H1 (cell line): ENCODE results near the gene HSPA6. TPM values are rescaled to one million over a fixed set of nuclear protein-coding genes. Genes with fewer than 3 reads are reported as not detected.
"Not testable (repeated sequence)": the region's sequence is repeated elsewhere in the genome, so short reads cannot be mapped to it uniquely, and the experiment has no call there.

Source experiments
- CTCF ChIA-PET: fragments of 300-600 bp; sonication (Branson Sonifier 250); formaldehyde crosslinking; loops from one replicate; lab custom pipeline; 2021; ENCODE audit not compliant: partially characterized antibody; lab: Charles Lee
- POLR2A ChIA-PET: fragments of 300-600 bp; sonication (Branson Sonifier 250); formaldehyde crosslinking; loops from one replicate; lab custom pipeline; 2021; ENCODE audit warnings: inconsistent platforms; ENCODE audit not compliant: partially characterized antibody; lab: Charles Lee
- DNase-seq, 2 experiments: peaks; one replicate each; pipeline versions ENCODE4 v3.0.0 to v3.0.0-alpha.2; 2010 to 2022; ENCODE audit warnings: low spot score in 2 of 2, low read depth in 1 of 2, mixed read lengths in 1 of 2
- FAIRE-seq: peaks from 2 replicates; lab custom pipeline; 2011; peaks lifted over from hg19 to GRCh38; lab: Jason Lieb, UNC
- H2AFZ ChIP-seq: 2 replicates; pipeline ENCODE4 v1.8.1; 2012; ENCODE audit warnings: low read length, inconsistent platforms
- H2AK5ac ChIP-seq: 2 replicates; pipeline ENCODE4 v1.6.1; 2013; ENCODE audit warnings: low read depth, low read length
- H2BK120ac ChIP-seq: replicated peaks from 2 replicates; pipeline ENCODE3; 2013; ENCODE audit warnings: low read depth, low read length, inconsistent platforms
- H2BK12ac ChIP-seq: 2 replicates; pipeline ENCODE4 v1.6.1; 2013; ENCODE audit warnings: low read depth, low read length
- H2BK15ac ChIP-seq: 2 replicates; pipeline ENCODE4 v1.6.1; 2013; ENCODE audit warnings: low read length
- H2BK20ac ChIP-seq: 2 replicates; pipeline ENCODE4 v1.6.1; 2013; ENCODE audit warnings: low read length
- H2BK5ac ChIP-seq: 2 replicates; pipeline ENCODE4 v1.6.1; 2013; ENCODE audit warnings: low read depth, low read length
- H3K14ac ChIP-seq: 2 replicates; pipeline ENCODE4 v1.6.1; 2013; ENCODE audit warnings: inconsistent platforms; ENCODE audit not compliant: insufficient read length
- H3K18ac ChIP-seq: 2 replicates; pipeline ENCODE4 v1.6.1; 2013; ENCODE audit warnings: low read length; ENCODE audit errors: extremely low read depth
- H3K23ac ChIP-seq: 2 replicates; pipeline ENCODE4 v1.6.1; 2013; ENCODE audit warnings: inconsistent platforms; ENCODE audit not compliant: insufficient read length
- H3K23me2 ChIP-seq: 2 replicates; pipeline ENCODE4 v1.6.1; 2013; ENCODE audit warnings: low read depth, low read length
- H3K27ac ChIP-seq: 2 replicates; pipeline ENCODE4 v1.6.1; 2011; ENCODE audit warnings: low read depth, low read length, inconsistent platforms
- H3K27me3 ChIP-seq, 4 experiments: replicated peaks in 1 of 4; 1 replicate in 1 of 4; 2 replicates in 3 of 4; pipeline versions ENCODE4 v1.6.1 to v1.8.1; 2011 to 2013; ENCODE audit warnings: low read length in 3 of 4, mild to moderate bottlenecking in 3 of 4, inconsistent platforms in 2 of 4, mixed read lengths in 2 of 4, moderate library complexity in 1 of 4; ENCODE audit not compliant: control insufficient read depth in 3 of 4, insufficient read depth in 3 of 4; ENCODE audit errors: extremely low read depth in 1 of 4
- H3K36me3 ChIP-seq, 4 experiments: 2 replicates each; pipeline versions ENCODE4 v1.6.1 to v1.8.1; 2011 to 2013; ENCODE audit warnings: mild to moderate bottlenecking in 4 of 4, low read length in 3 of 4, moderate library complexity in 2 of 4, control low read depth in 1 of 4, inconsistent platforms in 1 of 4; ENCODE audit not compliant: insufficient read depth in 4 of 4, control insufficient read depth in 2 of 4
- H3K4ac ChIP-seq: replicated peaks from 2 replicates; pipeline ENCODE3; 2013; ENCODE audit warnings: low read length, low read depth, mixed read lengths, inconsistent platforms; ENCODE audit not compliant: insufficient read length
- H3K4me1 ChIP-seq, 4 experiments: replicated peaks in 1 of 4; 1 replicate in 1 of 4; 2 replicates in 3 of 4; pipeline versions ENCODE4 v1.6.1 to v1.8.1; 2011 to 2013; ENCODE audit warnings: low read length in 3 of 4, inconsistent platforms in 2 of 4, mixed read lengths in 1 of 4; ENCODE audit not compliant: insufficient read depth in 4 of 4, control insufficient read depth in 3 of 4
- H3K4me2 ChIP-seq, 2 experiments: 2 replicates each; pipeline versions ENCODE4 v1.6.1 to v1.8.1; 2011 to 2013; ENCODE audit warnings: low read depth in 2 of 2, low read length in 2 of 2, control low read depth in 1 of 2, inconsistent platforms in 1 of 2, mild to moderate bottlenecking in 1 of 2; ENCODE audit not compliant: insufficient read depth in 1 of 2
- H3K4me3 ChIP-seq, 4 experiments: fragments of 200-600, 300-600 bp in 1 of 4; sonication (generic), shearing (Covaris generic), sonication (Bioruptor Twin) in 1 of 4; 2 replicates each; pipeline versions ENCODE4 v1.5.1 to v1.8.1; 2011 to 2016; ENCODE audit warnings: low read length in 4 of 4, low read depth in 3 of 4, control low read depth in 2 of 4, inconsistent platforms in 2 of 4, mild to moderate bottlenecking in 2 of 4, mixed read lengths in 1 of 4, moderate library complexity in 1 of 4; ENCODE audit not compliant: insufficient read depth in 2 of 4; ENCODE audit errors: extremely low read depth in 1 of 4
- H3K56ac ChIP-seq: replicated peaks from 2 replicates; pipeline ENCODE3; 2013; ENCODE audit warnings: low read depth, mild to moderate bottlenecking, mixed read lengths, low read length, inconsistent platforms; ENCODE audit not compliant: insufficient read length
- H3K79me1 ChIP-seq: 2 replicates; pipeline ENCODE4 v1.6.1; 2013; ENCODE audit warnings: low read depth, low read length, control low read depth
- H3K79me2 ChIP-seq, 2 experiments: 2 replicates each; pipeline versions ENCODE4 v1.6.1 to v1.8.1; 2012 to 2013; ENCODE audit warnings: low read length in 2 of 2, mild to moderate bottlenecking in 2 of 2, inconsistent platforms in 1 of 2; ENCODE audit not compliant: insufficient read depth in 2 of 2, control insufficient read depth in 1 of 2
- H3K9ac ChIP-seq, 4 experiments: replicated peaks in 1 of 4; 1 replicate in 1 of 4; 2 replicates in 3 of 4; pipeline versions ENCODE4 v1.6.1 to v1.8.1; 2011 to 2013; ENCODE audit warnings: low read depth in 3 of 4, low read length in 3 of 4, control low read depth in 2 of 4, mild to moderate bottlenecking in 2 of 4, moderate library complexity in 2 of 4, inconsistent platforms in 1 of 4; ENCODE audit errors: extremely low read depth in 1 of 4
- H3K9me3 ChIP-seq, 2 experiments: 2 replicates each; pipeline versions ENCODE4 v1.6.1 to v1.8.1; 2012 to 2013; ENCODE audit warnings: mild to moderate bottlenecking in 2 of 2, moderate library complexity in 2 of 2, control low read depth in 1 of 2, inconsistent platforms in 1 of 2, low read depth in 1 of 2, low read length in 1 of 2, mixed read lengths in 1 of 2; ENCODE audit not compliant: insufficient read depth in 2 of 2
- H4K20me1 ChIP-seq, 2 experiments: replicated peaks in 1 of 2; 2 replicates each; pipeline versions ENCODE3 to v1.8.1; 2011 to 2013; ENCODE audit warnings: inconsistent platforms in 2 of 2, low read length in 2 of 2, mild to moderate bottlenecking in 1 of 2; ENCODE audit not compliant: insufficient read depth in 2 of 2, control insufficient read depth in 1 of 2
- H4K5ac ChIP-seq: 2 replicates; pipeline ENCODE4 v1.6.1; 2013; ENCODE audit warnings: low read length, low read depth, mixed read lengths, inconsistent platforms; ENCODE audit not compliant: insufficient read length
- H4K8ac ChIP-seq: 2 replicates; pipeline ENCODE4 v1.8.0; 2013; ENCODE audit warnings: mild to moderate bottlenecking, moderate library complexity, low read length, inconsistent platforms; ENCODE audit not compliant: insufficient read depth; ENCODE audit errors: extremely low read depth
- H4K91ac ChIP-seq: replicated peaks from 2 replicates; pipeline ENCODE3; 2013; ENCODE audit warnings: low read length, mixed read lengths, inconsistent platforms; ENCODE audit not compliant: insufficient read length
- WGBS, 2 experiments: shearing (Covaris generic) in 1 of 2; methylation state at CpG; one replicate each; pipeline versions ENCODE4 v1.1.6 to v1.1.7; 2013 to 2015; ENCODE audit warnings: low lambda C conversion rate in 2 of 2, mixed read lengths in 2 of 2, inconsistent platforms in 1 of 2, low coverage in 1 of 2, missing lambda C conversion rate in 1 of 2; ENCODE audit not compliant: insufficient replicate concordance in 2 of 2, insufficient coverage in 1 of 2, insufficient read length in 1 of 2; ENCODE audit errors: extremely low coverage in 1 of 2, missing lambda C conversion rate in 1 of 2; 5-methylcytosine and 5-hydroxymethylcytosine counted together
- polyA plus RNA-seq, 7 experiments: library from polyadenylated mRNA; depleted of rRNA in 3 of 7; stranded (reverse) in 5 of 7; unstranded in 2 of 7; fragments of >200 nt in 5 of 7; fragments of 200-250 nt in 2 of 7; gene quantifications; 1 replicate in 5 of 7; 2 replicates in 1 of 7; 4 replicates in 1 of 7; pipeline versions ENCODE4 v1.2.1 to v1.2.3, GENCODE V29; 2011 to 2013; ENCODE audit warnings: missing spikeins in 2 of 7, mixed read lengths in 2 of 7
- total RNA-seq: library from RNA; stranded (reverse); fragmentation: NEBNext Ultra II Directional; extraction: Animal tissue kit (Norgen Biotek cat#: 25700); gene quantifications from 2 replicates; pipeline ENCODE4 v1.2.1, GENCODE V29; 2021

Gene HSPA6
- total and polyA plus RNA-seq, 2 of the 8 experiments (the other 6 are each of a cell fraction or from before 2014, with no cell fraction given), result 0.06 to 0.15 TPM

DNA sequence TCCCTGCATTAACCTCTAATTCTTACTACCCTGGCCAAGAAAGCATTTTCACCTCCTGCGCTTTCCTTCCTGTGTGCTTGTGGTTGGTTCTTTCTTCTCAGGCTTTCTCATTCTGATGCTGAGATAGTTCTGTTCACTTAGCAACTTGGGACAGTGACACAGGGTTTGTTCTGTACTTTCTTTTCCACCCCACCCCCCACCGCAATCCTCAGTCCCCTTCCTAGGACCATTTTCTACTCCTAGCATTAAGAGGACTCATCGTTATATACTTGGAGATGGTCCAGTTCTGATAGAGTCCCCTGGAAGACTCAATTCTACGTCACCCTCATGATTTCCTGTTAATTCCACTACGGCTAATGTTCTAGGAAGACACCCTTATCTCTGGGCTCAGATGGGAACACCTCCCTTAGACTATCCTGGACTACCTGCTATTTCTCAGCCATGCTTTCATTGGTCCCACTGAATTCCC, 17.8 kb downstream of the HSPA6 start:
- H4K20me1 ChIP-seq, H3K56ac ChIP-seq, H2BK15ac ChIP-seq, H3K14ac ChIP-seq, H3K4me3 ChIP-seq, POLR2A ChIA-PET, H3K4ac ChIP-seq, CTCF ChIA-PET, H4K5ac ChIP-seq, H4K8ac ChIP-seq, H2BK20ac ChIP-seq, H3K23me2 ChIP-seq, H3K4me1 ChIP-seq, H4K91ac ChIP-seq, H3K27me3 ChIP-seq, H3K18ac ChIP-seq, H3K23ac ChIP-seq, H3K79me1 ChIP-seq, H2AFZ ChIP-seq, DNase-seq, H3K79me2 ChIP-seq, FAIRE-seq, H3K4me2 ChIP-seq, H3K27ac ChIP-seq, H2BK120ac ChIP-seq, H3K9me3 ChIP-seq, H3K36me3 ChIP-seq, H2BK5ac ChIP-seq, H2BK12ac ChIP-seq, H3K9ac ChIP-seq, H2AK5ac ChIP-seq: not testable (repeated sequence)
- whole genome bisulfite sequencing, 2 experiments, result 87% methylated on average over 4 of the region's 5 CpGs; no CpG with 5 or more reads in 1 of the 2 experiments

DNA sequence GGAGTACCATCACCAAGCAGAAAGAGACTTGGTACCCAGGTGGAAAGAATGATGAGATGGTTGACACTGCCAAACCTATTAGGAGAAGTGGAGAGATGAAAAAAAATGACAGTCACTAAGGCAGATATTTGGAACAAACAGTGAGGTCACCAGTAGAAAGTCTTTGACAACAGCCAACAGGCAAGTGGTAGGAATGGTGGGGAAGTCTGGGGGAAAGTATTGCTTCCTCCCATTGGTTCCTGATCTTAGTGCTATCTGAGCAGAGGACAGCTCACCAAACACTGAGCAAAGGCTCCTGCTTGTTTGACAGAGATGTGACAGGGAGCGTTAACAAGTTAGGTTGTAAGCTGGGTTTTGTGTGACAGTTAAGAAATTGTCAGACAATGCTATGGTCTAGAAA, 18.8 kb downstream of the HSPA6 start:
- H4K91ac ChIP-seq, H3K56ac ChIP-seq, H2BK20ac ChIP-seq, POLR2A ChIA-PET, H3K14ac ChIP-seq, H3K9ac ChIP-seq, H3K4me1 ChIP-seq, H3K79me2 ChIP-seq, CTCF ChIA-PET, H3K36me3 ChIP-seq, H2BK5ac ChIP-seq, H3K18ac ChIP-seq, H3K4ac ChIP-seq, H4K8ac ChIP-seq, H3K79me1 ChIP-seq, DNase-seq, H2BK12ac ChIP-seq, H3K27me3 ChIP-seq, H3K4me2 ChIP-seq, H3K27ac ChIP-seq, H3K4me3 ChIP-seq, H2AFZ ChIP-seq, H4K20me1 ChIP-seq, H4K5ac ChIP-seq, FAIRE-seq, H3K23ac ChIP-seq, H3K9me3 ChIP-seq, H3K23me2 ChIP-seq, H2BK120ac ChIP-seq, H2BK15ac ChIP-seq, H2AK5ac ChIP-seq: not testable (repeated sequence)
- 90% methylated on average over 1 of the region's 1 CpG; no CpG with 5 or more reads in 1 of the 2 experiments for WGBS, 2 experiments
